ENCODE data around the gene PLXNA4.

- TF ChIP-seq CTCF (IDR thresholded peaks at IDR 0.05; ENCODE audit: insufficient read depth, low read length, poor library complexity, severe bottlenecking) (no peak), EZH2phosphoT487 (conservative IDR thresholded peaks at IDR 0.05; ENCODE audit: low read length) (no peak)
Measured at GRCh38 chr7:132568962-132569361, 7.3 kb downstream of the PLXNA4 start.
